Stimulated activated CD4-positive, alpha-beta T cell treated with anti-CD3 and anti-CD28 coated beads, Interleukin-4, amount 100 ng/mL, for 24 hours (primary cell): ENCODE results near the gene AMT.

Source experiments
- DNase-seq: peaks from one replicate; pipeline ENCODE4 v3.0.0-alpha.2; 2020

Gene AMT, protein sequence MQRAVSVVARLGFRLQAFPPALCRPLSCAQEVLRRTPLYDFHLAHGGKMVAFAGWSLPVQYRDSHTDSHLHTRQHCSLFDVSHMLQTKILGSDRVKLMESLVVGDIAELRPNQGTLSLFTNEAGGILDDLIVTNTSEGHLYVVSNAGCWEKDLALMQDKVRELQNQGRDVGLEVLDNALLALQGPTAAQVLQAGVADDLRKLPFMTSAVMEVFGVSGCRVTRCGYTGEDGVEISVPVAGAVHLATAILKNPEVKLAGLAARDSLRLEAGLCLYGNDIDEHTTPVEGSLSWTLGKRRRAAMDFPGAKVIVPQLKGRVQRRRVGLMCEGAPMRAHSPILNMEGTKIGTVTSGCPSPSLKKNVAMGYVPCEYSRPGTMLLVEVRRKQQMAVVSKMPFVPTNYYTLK

DNA sequence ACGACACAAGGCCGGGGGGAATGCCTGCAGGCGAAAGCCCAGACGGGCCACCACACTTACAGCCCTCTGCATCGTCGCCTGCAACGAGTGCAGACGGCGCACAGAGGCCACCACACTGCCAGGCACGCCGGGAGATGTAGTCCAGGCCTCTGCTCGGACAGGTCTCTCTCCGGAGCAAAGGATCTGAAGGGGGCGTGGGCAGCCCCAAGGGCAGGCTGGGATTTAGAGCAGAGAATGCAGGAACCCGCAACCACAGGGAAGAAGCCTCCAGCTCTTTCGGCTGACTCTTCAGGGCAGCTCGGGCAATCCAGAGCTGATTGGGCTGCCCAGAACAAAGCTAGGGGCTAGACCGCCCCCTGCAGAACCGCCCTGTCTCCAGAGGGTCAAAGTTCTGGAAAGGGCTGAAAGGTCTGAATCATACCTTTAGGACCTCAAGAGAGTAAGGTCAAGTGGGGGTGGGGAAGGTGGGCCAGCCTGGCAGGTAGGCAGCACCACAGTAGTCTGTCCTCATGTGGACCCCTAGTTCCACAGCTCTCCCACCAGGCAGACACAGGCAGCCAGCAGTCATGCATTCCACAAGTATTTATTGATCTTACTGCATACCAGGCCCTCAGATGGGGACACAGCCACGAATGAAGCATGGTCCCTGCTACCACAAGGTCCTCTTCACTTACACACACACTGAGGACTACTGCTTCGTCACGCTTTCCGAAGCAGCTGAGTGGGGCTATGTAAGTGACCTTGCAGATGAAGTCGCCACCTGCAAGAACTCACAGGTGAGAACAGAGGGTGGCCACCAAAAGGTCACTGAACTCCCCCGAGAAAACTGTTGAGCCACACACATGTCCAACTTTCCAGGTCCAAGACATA lies at the start of gene AMT:
Gene AMT (minus strand): TSS at position 95 of the 870 bp plus-strand sequence. CDS start 23 bp downstream, at position 72.
- DNase-seq: no peak

DNA sequence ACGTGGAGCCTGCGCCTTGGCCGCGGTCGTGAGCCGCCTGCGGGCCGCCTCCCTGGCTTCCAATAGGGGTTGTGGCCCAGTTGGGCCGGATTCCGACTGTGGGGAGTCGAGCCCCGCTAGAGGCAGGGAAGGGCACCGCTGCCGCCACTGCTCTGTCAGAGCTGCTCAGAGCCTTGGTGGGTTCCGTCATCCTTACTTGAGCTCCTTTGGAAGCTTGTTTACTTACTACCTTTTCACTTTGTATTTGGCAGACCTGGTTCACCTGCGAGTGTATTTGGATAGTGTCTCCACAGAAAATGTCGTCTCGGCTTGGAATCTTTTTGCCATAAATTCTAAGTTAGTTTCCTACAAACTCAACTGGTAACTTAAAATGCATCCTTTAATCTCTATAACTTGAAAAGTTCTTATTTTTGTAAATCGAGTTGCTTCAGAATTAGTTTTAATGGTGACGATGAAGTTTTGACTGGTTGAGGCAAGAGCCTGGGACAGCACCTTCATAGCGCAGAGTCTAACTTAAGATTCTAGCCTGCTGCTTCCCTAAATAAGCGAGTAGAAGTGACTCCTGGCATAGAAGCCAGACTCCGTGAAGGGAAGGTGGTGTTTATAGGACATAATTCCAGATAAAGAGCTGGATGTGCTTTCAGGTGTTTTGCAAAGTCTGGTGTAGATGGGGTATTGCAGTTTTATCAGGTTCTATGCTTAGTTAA lies 48.6 kb upstream of the AMT start:
- no peak for DNase-seq

DNA sequence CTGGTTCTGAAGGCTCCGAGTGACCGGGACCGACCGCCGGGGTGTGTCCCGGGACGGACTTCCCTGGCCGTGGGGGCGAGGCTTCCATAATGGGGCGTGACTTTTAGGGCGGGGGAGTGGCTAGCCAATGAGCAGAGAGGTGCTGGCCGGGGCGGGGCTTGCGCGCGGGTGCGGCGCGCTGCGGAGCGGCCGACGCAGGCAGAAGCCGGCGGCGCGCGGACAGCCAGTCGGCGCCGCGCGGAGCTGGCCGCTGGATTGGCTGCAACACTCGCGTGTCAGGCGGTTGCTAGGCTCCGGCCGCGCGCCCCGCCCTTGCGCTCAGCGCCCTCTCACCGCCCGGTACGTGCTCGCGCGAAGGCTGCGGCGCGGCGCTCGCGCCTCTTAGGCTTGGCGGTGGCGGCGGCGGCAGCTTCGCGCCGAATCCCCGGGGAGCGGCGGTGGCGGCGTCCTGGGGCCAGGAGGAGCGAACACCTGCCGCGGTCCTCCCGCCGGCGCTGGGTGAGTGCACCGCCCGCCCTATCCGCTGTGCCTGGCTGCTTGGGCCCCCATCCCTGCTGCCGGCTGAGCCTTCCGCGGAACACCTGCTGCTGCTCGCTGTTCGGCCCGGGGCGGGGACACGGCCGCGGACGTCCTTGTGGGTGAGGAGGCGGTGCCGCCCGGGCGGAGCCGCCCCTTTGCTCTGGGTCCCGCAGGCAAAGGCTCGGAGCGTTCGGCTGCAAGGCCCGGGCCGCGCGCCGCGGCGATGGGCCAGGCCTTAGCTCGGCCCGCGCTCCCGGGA lies 47.9 kb upstream of the AMT start, which contains the start of gene DAG1:
Gene DAG1 (plus strand): TSS at position 332 of the 778 bp plus-strand sequence. CDS start 40,268 bp downstream, outside the sequence.
- peak; percentile 96 for DNase-seq

DNA sequence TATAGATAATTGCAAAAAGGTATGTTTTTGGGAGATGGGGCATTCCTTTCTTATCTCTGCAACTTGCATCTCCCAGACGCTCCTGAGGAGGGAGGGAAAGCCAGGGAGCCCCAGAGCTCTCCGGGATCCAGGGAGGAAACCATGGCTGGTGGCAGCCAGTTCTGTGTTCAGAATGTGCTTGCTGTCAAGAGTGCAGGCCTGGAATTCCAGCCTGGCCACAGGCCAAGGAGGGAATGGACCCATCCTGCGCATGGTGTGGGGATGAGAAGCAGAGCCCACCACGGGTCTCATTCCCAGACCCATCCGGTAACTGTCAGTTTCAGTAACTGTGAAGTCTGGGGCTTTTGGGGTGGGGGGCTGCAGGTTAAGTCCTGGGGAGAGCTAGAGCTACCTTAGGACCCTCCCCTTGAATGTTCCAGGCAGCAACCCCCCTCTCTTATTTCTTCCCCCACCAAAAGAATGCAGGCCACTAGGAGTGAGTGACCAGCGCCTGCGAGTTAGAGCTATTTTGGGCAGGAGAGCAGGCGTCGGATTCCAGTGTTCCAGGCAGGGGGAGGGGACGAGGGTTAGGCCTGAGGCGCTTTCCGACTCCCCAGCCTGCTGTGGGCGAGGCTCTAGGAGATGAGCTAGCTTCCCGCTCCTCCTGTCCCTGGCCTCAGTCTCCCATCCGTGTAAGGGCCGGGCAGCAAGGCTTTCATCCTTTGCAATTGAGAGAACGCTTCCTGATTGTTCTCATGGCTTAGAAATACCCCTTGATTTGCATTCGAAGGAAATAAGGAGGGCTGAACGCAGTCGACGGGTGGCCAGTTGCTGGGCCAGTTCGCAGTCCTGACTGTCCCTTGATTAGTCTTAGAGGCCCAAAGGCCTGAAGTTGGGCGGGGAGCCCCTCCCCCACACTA lies 47.0 kb upstream of the AMT start:
- no peak for DNase-seq

DNA sequence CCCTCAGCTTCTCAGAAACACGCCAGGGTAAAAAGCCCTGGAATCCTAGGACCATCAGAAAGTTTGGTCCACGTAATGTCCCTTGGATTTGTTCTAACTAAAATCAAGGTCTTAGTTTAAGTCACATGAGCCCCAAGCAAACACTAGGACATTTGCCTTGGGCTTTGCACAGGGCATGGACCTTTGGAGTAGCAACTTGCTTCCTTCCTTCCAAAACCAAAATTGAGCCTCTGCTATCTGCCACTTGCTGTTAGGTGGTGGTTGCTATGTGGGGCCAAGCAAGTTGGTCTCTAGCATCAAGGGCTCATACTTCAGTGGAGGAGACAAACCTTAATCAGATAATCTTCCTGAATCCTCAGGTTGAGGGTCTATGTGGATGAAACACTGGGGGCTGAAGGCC lies 43.8 kb upstream of the AMT start:
- DNase-seq: no peak

DNA sequence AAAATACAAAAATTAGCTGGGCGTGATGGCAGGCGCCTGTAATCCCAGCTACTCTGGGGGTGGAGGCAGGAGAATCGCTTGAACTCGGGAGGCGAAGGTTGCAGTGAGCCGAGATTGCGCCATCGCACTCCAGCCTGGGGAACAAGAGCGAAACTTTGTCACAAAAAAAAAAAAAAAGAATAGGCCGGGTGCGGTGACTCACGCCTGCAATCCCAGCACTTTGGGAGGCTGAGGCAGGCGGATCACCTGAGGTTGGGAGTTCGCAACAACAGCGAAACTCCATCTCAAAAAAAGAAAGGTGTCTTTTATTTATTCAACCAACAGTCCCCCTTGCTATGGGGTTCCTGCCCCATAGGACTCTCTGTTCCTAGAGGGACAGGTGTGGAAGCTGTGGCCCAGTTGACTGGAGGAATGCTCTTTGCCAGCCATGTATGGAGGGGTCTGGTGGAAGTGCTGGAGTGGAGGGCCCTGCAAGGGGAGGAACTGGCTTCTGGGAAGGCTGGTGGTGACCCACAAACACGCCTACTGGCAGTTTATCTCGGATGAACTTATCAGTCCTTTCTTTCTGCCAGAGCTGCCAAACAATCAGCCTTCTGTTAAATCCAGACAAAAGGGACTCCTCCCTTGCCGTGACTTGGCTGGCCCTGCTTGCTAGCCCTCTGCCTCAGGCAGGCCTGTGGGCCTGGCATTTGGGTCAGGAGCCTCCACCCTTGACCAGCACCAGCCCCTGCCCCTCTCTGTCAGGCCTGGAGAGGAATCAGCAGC lies 43.2 kb upstream of the AMT start:
- no peak for DNase-seq

DNA sequence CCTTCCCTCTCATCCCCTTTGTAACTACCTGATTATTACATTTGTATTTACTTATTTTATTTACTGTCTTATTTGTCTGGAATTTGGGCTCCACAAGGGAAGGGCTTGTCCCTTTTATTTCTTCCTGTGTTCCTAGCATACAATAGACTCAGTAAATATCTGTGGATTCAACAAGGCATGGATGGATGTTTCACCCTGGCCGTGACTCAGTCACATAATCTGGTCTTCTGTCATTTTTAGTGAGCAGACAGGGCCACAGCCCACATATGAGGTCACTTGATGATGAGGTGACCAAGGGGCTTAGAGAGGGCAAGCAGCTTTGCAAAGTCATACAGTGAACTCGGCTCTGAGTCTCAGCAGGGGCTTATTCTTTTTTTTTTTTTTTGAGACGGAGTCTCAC lies 39.9 kb upstream of the AMT start:
- no peak for DNase-seq

DNA sequence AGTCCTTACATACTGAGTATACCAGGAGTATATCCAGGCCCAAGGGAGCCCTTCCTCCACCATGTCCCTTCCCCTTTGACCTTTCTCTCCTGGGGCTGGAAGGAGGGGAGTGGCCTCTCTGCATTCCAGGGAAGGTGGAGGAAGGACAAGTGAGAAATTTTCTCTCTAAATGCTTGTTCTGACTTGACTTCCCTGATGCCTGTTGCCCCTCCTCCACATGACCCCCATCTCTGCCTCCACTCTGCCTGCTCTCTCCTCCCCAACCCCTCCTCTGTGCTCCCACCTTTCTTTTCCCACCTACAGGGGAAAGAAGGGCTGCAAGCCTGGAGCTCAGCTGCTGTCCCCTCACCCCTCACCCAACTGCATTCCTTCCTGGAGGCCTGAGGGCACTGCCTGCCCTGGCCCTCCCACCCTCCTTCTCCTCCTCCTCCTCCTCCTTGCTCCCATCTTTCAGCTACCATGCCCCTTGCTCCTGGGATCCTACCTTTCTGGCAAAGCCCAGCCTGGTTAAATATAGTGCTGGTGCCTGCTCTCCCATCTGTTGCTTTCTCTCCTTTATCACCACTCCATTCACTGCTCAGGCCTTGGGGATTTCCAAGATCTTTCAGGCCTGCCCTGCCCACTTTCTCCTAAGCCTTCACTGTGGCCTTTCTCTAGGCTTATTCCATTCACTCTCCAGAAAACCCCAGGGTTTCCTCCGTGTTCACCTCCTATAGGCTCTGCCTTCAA lies 39.3 kb upstream of the AMT start:
- no peak for DNase-seq

DNA sequence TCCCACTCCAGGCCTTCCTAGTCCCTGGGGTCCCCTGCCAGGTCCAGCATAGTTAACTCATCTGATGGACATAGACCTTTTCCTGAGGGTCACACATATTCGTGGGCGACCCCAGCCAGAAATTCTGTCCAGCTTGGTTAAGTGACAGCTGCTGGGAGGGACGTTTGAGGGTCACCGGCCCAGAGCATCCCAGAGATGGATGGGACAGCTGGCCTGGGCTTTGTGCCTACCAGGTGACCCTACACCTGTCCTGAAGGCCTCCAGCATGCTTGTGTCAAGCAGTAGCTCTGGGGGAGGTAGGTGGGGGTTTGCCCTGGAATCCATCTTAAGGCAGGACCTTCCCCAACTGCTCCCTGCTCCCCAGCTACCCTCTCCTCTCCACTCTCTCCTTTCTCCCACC lies 38.7 kb upstream of the AMT start:
- no peak for DNase-seq

DNA sequence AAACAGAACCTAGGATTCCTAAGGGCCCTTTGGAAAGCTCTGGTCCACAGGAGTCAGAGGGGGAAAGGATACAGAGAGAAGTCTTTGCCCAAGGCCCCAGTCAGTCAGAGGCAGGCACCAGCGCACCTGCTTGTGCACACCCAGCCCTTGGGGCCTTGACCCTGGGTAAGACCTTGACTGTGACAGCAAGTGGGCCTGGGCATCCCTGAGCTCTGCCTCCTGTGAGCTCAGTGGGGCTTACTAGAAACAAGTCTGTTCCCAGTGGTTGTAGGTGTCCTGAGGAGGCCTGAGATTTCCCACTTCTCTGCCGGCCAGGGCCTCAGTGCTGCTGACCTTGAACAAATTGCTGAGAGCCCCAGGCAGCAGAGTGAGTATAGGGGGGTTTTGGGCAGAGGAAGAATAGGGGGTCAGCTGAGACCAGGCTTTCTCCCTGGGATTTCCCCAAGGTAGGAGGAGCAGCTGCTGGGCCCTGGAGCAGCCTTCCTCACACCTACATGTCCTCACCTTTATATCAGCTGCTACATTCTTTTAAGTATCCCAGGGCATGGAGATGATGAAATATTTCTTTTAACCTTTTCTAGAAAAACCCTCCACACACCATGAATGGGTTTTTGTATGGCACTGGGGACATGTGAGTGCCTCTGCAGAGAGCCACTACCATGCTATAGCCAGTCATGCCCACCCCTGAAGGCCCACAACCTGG lies 38.1 kb upstream of the AMT start:
- DNase-seq: no peak

DNA sequence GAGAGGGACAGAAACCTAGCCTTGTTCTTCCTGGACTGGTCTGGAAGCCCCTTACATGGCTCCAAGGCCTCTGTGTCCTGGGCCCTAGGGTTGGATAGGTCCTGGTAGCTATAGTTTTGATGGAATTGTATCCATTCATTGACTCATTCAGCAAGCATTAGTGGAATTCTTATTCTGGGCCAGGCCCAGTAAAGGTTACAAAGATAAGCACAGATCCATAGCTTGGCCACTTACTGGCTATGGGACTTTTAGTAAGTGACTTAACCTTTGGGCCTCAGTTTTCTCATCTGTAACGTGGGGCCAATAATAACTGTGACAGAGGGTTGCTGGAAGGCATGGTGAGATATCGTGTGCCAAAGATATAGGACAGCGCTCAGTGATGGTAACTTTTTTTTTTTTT lies 34.2 kb upstream of the AMT start:
- no peak for DNase-seq

DNA sequence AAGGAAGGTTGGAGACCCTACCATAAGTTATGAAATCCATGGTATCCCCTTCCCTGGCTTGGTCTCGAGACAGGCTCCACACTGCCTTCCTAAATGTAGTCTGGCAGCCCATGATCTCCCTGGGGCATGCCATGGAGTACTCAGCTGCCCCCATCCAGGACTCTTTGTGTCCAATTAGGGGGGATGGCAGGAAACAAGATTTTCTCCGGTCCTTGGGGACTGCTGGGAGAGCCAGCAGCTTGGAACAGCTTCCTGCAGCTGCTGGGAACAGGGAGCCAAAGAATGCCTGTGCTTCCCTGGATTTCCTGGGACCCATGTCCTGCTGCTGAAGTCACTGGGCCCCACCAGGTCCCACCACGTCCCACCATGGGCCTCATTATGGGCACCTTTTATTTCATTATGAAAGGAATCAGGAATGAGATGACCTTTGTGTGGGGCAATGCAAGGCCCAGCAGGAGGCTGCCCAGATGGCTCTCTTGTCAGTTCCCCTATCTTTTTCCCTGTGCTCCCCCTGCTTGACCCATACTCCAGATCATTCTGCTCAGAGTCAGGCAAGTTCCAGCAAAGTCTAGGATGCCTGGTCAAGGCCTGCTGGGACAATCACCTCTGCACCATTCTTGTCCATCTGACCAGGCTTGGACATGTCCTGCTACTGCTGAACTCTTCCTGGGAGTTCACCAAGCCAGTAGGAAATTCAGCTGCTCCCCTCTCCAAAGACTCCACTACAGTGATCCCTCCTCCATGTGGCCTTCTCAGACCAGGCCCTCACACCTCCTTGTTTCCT lies 32.8 kb upstream of the AMT start:
- DNase-seq: no peak

DNA sequence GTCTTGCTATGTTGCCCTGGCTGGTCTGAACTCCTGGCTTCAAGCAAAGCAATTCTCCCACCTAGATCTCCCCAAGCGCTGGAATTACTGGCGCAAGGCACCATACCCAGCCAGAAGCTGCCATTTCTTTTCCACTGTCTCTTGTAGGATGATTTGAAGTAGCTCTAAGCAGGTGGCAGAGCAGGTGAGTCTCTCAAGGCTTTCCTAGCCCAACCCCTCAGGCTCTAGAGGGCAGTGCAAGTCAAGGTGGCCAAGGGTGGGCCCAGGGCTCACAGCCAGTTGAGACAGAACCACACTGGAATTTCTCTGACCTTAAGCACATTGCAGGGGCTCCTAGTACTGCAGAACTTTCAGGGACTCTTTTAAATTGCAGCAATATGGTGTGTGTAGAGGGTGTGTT lies 32.2 kb upstream of the AMT start:
- no peak for DNase-seq

DNA sequence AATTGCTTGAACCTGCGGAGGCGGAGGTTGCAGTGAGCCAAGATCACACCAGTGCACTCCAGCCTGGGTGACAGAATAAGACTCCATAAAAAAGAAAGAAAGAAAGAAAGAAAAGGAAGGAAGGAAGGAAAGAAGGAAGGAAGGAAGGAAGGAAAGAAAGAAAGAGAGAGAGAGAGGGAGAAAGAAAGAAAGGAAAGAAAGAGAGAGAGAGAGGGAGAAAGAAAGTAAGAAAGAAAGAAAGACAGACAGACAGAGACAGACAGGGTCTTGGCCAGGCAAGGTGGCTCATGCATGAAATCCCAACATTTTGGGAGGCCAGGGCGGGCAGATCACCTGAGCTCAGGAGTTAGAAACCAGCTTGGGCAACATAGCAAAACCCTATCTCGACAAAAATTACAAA lies 31.3 kb upstream of the AMT start:
- DNase-seq: no peak

DNA sequence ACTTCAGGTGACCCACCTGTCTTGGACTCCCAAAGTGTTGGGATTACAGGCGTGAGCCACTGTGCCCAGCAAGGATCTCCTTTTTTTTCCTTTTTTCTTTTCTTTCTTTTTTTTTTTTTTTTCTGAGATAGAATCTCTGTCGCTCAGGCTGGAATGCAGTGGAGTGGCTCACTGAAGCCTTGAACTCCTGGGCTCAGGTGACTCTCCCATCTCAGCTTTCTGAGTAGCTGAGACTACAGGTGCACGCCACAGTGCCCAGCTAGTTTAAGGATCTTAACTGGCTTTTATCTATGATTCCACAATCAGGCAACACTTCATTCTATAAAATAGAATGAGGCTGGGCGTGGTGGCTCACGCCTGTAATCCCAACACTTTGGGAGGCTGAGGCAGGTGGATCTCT lies 23.1 kb upstream of the AMT start:
- no peak for DNase-seq

DNA sequence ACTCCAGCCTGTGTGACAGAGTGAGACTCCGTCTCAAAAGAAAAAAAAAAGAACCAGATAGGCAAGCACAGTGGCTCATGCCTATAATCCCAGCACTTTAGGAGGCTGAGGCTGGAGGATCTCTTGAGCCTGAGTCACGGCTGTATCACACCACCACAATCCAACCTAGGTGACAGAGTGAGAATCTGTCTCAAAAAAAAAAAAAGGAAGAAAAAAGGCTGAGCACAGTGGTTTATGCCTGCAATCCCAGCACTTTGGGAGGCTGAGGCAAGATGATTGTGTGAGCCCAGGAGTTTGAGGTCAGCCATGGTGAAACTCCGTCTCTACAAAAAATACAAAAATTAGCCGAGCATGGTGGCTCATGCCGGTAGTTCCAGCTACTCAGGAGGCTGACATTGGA lies 12.5 kb upstream of the AMT start:
- DNase-seq: no peak

DNA sequence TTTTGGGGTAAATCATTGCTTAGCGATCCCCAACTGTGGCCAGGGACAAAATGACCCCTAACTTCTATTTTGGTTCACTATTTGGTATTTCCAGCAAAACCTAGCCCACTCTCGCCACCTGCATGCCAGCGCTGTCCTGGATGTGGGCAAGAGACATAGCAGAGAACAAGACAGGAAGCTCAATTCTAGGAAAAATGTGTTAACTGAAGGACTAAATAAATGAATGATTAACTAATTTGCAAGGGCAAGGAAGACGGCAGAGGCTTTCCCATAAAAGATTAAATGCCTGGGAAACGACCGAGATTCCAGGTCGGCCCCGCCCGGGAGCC lies 6.4 kb upstream of the AMT start:
- DNase-seq: no peak

DNA sequence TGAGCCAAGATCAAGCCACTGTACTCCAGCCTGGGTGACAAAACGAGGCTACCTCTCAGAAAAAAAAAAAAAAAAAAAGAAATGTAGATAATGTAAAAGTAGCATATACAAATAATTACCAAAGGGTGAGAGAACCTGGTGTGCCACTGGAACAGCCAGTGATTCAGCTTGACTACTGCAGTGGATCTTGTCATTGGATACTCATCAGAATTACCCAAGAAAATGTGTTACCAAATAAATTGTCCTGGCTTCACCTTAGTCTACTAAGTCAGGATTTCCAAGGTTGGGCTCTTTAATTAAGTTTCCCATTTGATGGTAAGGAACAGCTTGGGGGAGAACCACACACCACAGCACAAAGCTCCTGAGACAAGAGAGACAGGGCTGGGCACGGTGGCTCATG lies 5.3 kb upstream of the AMT start:
- DNase-seq: no peak

DNA sequence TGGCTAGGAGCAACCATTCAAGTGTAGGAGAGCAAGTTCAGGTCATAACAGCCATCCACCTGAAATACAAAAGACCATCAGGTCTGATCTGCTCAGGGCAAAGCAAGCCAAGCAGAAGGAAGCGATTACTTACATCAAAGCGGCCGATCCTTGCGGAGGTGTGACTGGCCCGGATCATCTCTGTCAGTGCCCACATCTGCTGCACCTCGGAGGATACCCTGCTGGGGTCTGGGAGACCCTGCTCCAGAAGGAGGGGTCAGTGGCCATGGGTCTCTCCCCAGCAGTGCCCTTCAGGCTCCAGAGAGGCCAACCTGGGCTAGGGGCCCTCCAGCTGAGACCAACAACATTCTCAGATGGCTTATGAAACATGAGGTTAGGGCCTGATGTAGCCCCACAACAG lies 2.5 kb upstream of the AMT start:
- no peak for DNase-seq
